ENCODE measurements around the gene NTSR2.

DNA sequence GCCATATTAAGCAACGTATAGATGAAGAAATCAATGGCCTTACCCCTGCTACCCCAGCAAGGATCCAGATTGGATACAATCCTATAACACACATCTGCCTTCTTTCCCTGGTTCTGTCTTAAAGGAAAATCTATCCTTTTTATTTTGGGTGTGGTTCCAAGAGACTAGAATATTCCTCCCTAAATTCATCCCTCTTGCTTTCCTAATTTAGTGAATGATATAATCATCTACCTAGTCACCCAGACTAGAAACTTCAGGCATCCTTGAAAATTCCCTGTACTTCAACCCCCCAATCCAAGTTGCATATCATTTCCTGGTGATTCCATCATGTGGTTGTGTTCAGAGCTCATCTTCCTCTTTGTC is 41.3 kb upstream of the NTSR2 start:
- TF ChIP-seq POLR2A (IDR thresholded peaks at IDR 0.05), result no peak
- TF ChIP-seq, protein P1, sequence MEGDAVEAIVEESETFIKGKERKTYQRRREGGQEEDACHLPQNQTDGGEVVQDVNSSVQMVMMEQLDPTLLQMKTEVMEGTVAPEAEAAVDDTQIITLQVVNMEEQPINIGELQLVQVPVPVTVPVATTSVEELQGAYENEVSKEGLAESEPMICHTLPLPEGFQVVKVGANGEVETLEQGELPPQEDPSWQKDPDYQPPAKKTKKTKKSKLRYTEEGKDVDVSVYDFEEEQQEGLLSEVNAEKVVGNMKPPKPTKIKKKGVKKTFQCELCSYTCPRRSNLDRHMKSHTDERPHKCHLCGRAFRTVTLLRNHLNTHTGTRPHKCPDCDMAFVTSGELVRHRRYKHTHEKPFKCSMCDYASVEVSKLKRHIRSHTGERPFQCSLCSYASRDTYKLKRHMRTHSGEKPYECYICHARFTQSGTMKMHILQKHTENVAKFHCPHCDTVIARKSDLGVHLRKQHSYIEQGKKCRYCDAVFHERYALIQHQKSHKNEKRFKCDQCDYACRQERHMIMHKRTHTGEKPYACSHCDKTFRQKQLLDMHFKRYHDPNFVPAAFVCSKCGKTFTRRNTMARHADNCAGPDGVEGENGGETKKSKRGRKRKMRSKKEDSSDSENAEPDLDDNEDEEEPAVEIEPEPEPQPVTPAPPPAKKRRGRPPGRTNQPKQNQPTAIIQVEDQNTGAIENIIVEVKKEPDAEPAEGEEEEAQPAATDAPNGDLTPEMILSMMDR (IDR thresholded peaks at IDR 0.05), result no peak
